GM19328 (cell line): ENCODE measurements around the gene CA11.
"Not testable (repeated sequence)": the region's sequence is repeated elsewhere in the genome, so short reads cannot be mapped to it uniquely, and the experiment has no call there.

Experiments
- ATAC-seq: cut with Tn5 transposase; IDR thresholded peaks from one replicate; pipeline ENCODE4 v1.9.1; 2021; ENCODE audit warnings: mild to moderate bottlenecking, moderate library complexity; ENCODE audit not compliant: unreplicated experiment

CA11 gene

GRCh38 chr19:48669903-48670668, 24.1 kb upstream of the CA11 start:
- ATAC-seq, result no peak

- ATAC-seq, result no peak
Observed at GRCh38 chr19:48668761-48669160, 22.8 kb upstream of the CA11 start.

- no peak for ATAC-seq
Observed at GRCh38 chr19:48668332-48668731, 22.3 kb upstream of the CA11 start.

- no peak for ATAC-seq
Observed at GRCh38 chr19:48665786-48666185, 19.8 kb upstream of the CA11 start.

GRCh38 chr19:48664476-48664875, 18.5 kb upstream of the CA11 start:
- no peak for ATAC-seq

- ATAC-seq, result no peak
Observed at GRCh38 chr19:48663667-48664066, 17.7 kb upstream of the CA11 start.

GRCh38 chr19:48661711-48662090, 15.7 kb upstream of the CA11 start:
- no peak for ATAC-seq

- no peak for ATAC-seq
Observed at GRCh38 chr19:48660852-48661710, 15.1 kb upstream of the CA11 start.

- ATAC-seq, result no peak
Observed at GRCh38 chr19:48659768-48660167, 13.8 kb upstream of the CA11 start.

GRCh38 chr19:48658483-48658882, 12.5 kb upstream of the CA11 start:
- ATAC-seq, result no peak

GRCh38 chr19:48657828-48658227, 11.8 kb upstream of the CA11 start:
- not testable (repeated sequence) for ATAC-seq

GRCh38 chr19:48656840-48657474, 11.0 kb upstream of the CA11 start:
- ATAC-seq, result no peak

- ATAC-seq, result no peak
Observed at GRCh38 chr19:48654299-48655059, 8.5 kb upstream of the CA11 start.

- no peak for ATAC-seq
Observed at GRCh38 chr19:48651683-48652048, 5.7 kb upstream of the CA11 start.

- ATAC-seq, result no peak
Observed at GRCh38 chr19:48650974-48651682, 5.1 kb upstream of the CA11 start.

- no peak for ATAC-seq
Observed at GRCh38 chr19:48648134-48648533, 2.1 kb upstream of the CA11 start.

GRCh38 chr19:48646722-48647216, 782 bp upstream of the CA11 start:
- no peak for ATAC-seq

GRCh38 chr19:48645620-48646000, 377 bp downstream of the CA11 start:
- ATAC-seq, result no peak

- ATAC-seq, result no peak
Observed at GRCh38 chr19:48644839-48645619, 958 bp downstream of the CA11 start.
